Gastroesophageal sphincter (tissue), 3 donors: ENCODE results near the gene ARHGAP1.

ENCODE experiments used
- CTCF ChIP-seq, 4 experiments: fragments of 200-600 bp in 2 of 4; fragments of 450-650 bp in 2 of 4; sonication (generic) in 1 of 4; IDR thresholded peaks; one replicate each; pipeline ENCODE4 v1.5.1; 2017 to 2019; ENCODE audit warnings: antibody characterized with exemption in 4 of 4, mild to moderate bottlenecking in 2 of 4, moderate library complexity in 2 of 4
- EP300 ChIP-seq: sonication (generic); formaldehyde crosslinking; IDR thresholded peaks from one replicate; pipeline ENCODE4 v1.6.1; 2017; ENCODE audit warnings: antibody characterized with exemption, mild to moderate bottlenecking
- POLR2A ChIP-seq, 2 donors: fragments of 450-650 bp; IDR thresholded peaks; one replicate each; pipeline ENCODE4 v1.6.1; 2017; ENCODE audit warnings: antibody characterized with exemption in 2 of 2, mild to moderate bottlenecking in 2 of 2, moderate library complexity in 1 of 2
- POLR2AphosphoS5 ChIP-seq: sonication (generic); formaldehyde crosslinking; IDR thresholded peaks from one replicate; pipeline ENCODE4 v1.6.1; 2017; ENCODE audit warnings: antibody characterized with exemption

- TF ChIP-seq POLR2AphosphoS5 = no peak
- no peak for TF ChIP-seq CTCF (IDR thresholded peaks at IDR 0.05)
- no peak for TF ChIP-seq POLR2A (IDR thresholded peaks at IDR 0.05)
- TF ChIP-seq EP300 = no peak
Measured at GRCh38 chr11:46632502-46632901, 67.9 kb downstream of the ARHGAP1 start.
